ENCODE results near the gene SLC12A5.

DNA sequence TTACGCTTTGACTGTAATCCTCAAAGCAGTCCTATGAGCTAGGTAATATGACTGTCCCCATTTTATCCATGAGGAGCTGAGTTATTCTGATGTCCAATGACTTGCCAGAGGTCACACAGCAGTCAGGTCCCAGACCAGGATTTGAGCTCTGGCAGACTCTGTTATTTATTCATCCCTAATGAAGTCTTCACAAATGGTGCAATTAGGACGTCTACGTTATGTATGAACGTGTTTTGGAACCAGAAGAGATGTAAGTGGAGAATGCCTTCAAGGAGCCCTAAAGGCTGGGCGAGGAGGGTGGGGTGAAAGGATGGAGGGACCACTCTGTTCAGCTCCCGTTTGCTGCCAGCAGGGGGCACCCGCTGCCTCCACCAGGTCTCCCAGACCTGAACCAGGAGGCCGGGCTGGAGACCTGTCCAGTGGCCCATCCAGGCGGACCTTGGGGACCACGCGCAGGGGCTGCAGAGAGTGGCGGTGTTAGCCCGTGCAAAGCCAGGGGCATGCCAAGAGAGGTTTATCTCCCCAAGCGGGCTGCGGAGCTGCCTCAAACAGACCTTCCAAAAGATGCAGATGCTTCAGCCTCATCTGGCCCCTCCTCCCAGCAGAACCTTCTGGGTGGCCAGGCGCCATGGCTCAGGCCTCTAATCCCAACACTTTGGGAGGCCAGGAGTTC is 41.8 kb upstream of the SLC12A5 start:
- TF ChIP-seq, protein P1, sequence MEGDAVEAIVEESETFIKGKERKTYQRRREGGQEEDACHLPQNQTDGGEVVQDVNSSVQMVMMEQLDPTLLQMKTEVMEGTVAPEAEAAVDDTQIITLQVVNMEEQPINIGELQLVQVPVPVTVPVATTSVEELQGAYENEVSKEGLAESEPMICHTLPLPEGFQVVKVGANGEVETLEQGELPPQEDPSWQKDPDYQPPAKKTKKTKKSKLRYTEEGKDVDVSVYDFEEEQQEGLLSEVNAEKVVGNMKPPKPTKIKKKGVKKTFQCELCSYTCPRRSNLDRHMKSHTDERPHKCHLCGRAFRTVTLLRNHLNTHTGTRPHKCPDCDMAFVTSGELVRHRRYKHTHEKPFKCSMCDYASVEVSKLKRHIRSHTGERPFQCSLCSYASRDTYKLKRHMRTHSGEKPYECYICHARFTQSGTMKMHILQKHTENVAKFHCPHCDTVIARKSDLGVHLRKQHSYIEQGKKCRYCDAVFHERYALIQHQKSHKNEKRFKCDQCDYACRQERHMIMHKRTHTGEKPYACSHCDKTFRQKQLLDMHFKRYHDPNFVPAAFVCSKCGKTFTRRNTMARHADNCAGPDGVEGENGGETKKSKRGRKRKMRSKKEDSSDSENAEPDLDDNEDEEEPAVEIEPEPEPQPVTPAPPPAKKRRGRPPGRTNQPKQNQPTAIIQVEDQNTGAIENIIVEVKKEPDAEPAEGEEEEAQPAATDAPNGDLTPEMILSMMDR (IDR thresholded peaks at IDR 0.05) = peak; percentile 93
- TF ChIP-seq EZH2 (IDR thresholded peaks at IDR 0.05; ENCODE audit: borderline replicate concordance, insufficient read depth, low read depth, low read length, poor library complexity, severe bottlenecking) = no peak
